HG03354 (cell line): ENCODE data around the gene JMJD7.
A peak's percentile ranks its signal among the peaks of the same experiment; 100 is the strongest.
"Not testable (repeated sequence)": the region's sequence is repeated elsewhere in the genome, so short reads cannot be mapped to it uniquely, and the experiment has no call there.

ENCODE experiments used
- ATAC-seq: cut with Tn5 transposase; IDR thresholded peaks from one replicate; pipeline ENCODE4 v1.9.1; 2021; ENCODE audit warnings: mild to moderate bottlenecking; ENCODE audit not compliant: unreplicated experiment, poor library complexity, severe bottlenecking

The JMJD7 gene

DNA sequence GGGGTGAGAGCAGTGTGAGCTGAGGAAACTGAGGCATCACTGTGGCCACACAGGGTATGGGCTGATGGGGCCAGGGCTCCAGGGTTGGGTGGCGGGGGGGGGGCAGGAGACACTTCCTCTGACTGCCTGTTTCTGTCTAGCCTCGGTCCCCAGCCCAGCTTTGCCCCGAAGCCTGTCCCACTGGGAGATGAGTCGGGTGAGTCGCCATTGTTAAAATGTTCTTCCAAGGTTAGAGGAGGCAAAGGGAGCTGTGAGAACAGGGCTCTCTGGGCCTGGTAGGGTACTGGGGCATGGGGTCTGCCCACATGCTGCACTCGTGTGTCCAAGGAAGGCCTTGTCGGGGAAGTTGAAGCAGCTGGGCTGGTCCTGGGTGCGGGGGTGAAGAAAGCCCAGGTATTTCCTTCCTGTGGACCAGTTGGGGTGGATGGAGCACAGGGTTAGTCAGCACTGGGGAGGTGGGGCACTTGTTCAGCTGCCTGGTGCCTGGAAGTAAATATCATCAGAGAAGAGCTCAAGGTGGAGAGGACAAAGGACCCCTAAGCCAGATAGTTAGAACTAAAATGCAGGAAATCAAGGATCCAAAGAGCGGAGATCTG, 8.3 kb upstream of the JMJD7 start:
- ATAC-seq, result no peak

DNA sequence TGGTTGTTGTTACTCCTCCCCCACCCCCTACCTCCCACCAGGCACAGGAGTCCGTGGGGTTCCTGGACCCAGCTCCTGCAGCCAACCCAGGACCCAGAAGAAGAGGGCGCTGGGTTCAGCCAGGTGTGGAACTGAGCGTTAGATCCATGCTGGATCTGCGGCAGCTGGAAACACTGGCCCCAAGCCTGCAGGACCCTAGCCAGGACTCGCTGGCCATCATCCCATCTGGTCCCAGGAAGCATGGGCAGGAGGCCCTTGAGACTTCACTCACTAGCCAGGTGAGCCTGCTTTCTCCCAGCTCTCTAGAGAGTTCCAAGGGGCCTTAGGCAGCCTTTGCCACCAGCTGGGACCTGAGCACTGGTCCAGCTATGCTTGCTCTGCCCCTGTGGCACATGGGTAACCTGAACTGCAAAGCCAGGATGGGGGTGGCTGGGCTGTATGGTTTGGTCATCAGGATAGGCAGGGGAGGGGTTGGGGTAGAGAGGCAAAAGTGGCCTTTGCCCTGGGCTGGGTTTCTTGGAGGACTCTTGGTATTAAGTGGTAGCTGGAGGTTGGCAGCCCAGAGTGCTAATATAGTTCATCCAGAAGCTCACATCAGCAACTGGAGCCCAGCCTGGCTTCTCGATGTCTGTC, 7.0 kb upstream of the JMJD7 start:
- ATAC-seq, result no peak

DNA sequence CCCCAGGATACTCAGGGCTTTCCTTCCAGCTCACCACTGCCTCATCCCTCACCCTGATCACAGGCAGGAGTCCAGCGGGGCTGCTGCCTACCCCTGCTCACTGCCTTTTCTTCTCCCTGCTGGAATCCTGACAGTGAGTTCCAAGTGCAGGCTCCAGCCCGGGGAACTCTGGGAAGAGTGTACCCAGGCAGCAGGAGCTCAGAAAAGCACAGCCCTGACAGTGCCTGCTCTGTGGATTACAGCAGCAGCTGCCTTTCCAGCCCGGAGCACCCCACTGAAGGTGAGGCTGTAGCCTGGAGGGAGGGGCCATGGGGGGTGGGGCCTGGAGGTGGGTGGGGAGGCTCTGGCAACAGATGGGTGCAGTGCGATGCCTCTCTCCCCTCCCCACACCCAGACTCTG, 6.1 kb upstream of the JMJD7 start:
- ATAC-seq, result no peak

DNA sequence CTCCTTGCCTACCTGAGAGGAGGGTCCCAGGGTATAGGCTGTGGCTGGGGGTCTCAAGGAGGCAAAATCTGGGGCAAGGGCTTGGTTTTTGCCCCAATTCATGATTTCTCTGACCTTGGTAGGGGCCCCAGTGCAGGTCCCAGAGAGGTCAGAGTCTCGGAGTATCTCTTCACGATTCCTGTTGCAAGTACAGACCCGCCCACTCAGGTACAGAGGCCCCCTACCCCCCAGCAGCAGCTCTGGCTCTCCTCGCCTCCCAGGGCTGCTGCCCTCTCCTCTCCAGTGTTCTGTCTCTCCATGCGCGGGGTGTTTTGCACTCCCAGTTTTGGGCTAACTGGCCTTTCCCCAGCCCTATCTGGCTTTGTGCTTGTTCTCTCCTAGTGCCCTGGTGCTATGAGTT, 5.4 kb upstream of the JMJD7 start:
- ATAC-seq, result no peak

DNA sequence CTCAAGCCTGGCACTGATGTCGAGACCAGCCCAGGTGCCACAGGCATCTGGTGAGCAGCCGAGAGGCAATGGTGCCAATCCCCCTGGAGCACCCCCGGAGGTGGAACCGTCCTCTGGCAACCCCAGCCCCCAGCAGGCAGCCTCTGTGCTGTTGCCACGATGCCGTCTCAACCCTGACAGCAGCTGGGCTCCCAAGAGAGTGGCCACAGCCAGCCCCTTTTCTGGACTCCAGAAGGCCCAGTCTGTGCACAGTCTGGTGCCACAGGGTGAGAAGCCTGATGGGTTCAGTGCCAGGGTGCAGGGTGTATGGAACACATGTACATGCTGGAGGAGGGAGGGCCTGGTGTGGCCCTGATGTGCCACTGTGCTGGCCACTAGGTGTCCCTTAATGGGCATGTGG, 4.9 kb upstream of the JMJD7 start:
- ATAC-seq, result no peak

DNA sequence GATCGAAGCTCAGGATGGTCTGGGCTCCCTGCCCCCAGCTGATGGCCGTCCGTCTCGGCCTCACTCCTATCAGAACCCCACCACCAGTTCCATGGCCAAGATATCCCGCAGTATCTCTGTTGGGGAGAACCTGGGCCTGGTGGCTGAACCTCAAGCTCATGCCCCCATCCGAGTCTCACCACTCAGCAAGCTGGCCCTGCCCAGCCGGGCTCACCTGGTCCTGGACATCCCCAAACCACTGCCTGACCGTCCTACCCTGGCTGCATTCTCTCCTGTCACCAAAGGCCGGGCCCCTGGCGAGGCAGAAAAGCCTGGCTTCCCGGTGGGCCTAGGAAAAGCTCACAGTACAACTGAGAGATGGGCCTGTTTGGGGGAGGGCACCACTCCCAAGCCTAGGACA, 4.4 kb upstream of the JMJD7 start:
- no peak for ATAC-seq

DNA sequence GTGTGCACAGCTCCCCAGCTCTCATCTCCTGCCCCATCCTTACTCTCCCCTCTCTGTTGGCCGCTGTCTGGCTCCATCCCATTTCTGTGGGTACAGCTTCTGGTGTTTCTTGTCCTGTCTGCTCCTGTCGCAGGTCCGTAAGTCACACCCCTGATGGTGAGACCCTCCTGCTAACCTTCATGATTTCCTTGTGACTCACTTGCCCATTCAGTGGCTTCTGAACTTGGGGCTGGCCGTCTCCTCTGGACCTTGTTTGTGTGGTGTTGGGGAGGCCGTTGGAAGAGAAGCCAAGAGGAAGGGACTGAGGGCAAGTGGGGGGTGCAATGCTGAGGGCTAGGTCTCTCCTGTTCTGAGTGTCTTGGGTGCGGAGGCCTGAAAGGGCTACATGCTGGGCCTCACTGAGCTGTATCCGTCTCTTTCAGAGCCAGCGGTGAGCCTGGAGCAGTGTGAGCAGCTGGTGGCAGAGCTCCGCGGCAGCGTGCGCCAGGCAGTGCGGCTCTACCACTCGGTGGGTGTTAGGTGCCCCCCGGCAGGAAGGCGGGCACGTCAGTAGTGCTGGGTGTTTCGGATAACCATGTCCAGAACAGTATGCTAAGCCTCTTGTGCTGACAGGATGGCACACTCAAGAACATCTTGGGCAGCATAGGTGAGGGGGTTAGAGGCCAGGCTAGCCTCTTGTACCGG, 3.7 kb upstream of the JMJD7 start:
- ATAC-seq, result no peak

DNA sequence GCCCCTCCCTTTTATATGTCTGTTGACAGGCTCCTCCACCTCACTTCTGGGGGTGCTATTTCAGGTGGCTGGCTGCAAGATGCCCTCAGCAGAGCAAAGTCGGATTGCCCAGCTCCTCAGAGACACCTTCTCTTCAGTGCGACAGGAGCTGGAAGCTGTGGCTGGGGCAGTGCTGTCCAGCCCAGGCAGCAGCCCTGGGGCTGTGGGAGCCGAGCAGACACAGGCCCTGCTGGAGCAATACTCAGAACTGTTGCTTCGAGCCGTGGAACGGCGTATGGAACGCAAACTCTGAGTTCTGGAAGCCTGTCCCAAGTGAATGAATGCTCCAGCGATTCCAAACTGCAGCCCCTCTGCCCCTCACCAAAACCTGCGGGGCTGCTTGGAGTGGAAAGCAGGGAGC, 2.7 kb upstream of the JMJD7 start:
- ATAC-seq, result no peak

DNA sequence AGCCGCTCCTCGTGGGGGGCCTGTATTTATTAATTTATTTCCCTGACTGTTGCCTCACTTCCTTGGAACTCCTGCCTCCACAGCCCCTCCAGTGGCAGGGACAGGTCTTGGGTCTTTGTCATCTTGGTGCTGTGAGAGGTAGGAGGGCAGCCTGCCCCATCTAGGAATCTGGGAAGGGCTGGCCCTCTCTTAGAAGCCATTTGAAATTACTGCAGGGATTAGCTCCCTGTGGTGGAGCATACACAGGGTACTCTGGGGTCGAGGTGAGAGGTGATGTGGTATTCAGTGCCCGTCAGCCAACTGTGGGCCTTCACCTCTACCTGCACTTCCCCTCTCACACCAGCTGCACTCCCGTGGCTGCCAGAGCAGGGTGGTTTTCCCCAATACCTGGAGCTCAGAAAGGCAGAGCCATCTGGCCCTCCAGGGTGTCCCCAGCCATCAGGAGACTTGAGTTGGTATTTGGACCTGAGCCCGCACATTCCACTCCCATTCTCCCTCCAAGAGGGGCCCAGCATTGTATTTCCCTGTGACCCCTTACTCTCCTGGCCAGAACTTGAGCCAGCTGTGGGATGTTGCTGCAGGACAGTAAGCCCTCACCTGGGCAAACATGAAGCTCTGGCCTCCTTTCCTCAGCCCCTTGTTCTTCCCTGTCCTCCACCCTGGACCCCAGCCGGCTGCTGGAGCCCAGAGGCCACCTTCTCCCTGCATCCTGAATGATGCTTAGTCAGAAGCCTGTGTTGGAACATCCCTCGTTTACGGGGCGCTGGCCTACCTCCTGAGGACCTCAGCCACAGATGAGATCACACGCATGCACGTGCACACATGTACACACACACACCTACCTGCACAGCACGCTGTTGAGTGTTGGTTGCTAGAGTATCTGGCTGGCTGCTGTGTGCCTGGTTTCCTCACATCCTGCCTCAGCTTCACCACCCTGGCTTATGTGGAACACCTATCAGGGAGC, 2.0 kb upstream of the JMJD7 start:
- no peak for ATAC-seq

DNA sequence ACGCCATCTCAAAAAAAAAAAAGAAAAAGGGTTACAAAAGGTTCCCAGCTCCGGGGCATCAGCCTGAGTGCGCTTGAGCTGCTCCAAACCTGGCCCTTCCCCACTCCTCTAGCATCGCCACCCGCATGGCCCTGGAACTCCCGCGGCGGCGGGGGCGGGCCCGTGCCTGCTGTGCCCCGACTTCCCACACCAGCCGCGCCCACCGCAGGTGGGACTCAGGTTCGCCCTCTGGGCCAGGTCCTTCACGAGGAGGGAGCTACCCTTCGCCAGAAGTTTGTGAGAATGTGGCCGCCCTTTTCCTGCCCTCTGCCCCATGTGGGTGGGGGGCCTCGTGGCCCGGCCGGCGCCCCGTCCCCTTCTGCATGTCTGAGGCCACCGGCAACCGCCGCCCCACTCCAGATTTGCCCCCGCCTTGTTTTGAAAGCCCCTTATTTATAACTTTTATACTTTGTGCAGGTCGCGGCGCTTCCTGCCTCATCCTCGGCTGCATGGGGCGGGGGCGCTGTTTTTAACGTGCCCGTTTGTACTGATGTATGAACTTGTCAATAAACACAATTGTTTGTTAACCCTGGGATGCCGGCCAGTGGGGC, 507 bp upstream of the JMJD7 start:
- peak; percentile 15 for ATAC-seq

DNA sequence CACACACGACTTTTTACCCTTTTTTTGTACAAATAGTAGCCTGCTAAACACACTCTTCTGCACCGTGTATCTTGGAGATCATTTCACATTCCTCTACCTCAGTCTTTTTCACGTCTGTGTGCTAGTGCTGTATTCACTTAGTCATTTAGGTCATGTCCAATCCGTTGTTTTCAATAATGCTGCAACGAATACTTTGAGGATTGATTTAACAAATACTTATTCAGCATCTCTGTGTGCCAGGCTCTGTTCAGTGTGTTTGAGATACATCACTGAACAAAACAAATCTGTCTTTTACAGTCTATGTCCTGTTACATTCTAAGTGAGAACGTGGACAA, 882 bp downstream of the JMJD7 start:
- ATAC-seq, result no peak

DNA sequence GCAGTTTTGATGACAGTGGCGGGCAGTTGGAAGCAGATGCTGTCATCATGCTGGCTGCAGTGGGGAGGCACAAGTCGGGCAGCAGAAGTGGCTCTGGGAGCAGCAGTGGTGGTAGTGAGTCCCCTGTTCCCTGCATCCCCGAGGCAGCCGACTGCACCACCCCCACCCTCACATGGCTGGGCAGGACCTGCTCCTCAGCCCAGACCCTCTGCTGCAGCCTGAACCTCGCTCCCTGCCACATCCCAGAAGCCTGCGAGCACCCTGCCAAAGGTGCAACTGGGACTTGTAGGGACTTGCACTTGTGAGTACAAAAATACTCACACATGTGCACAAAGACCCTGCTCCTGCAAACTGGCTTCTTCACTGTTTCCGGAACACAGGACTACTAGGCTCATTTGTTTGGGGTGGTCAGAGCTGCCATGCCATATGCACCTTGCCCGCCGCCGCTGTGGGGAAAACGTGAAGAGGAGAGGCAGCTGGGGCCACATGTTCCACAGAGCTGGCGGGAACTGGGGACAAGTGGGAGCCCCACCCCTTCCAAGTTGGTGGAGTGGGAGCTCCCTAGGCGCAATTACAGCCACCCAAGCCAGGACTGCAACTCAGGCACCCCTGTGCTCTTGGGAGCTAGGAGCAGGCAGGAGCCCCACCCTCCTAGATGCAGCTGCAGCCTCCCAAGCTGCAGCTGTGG, 2.2 kb downstream of the JMJD7 start:
- no peak for ATAC-seq

DNA sequence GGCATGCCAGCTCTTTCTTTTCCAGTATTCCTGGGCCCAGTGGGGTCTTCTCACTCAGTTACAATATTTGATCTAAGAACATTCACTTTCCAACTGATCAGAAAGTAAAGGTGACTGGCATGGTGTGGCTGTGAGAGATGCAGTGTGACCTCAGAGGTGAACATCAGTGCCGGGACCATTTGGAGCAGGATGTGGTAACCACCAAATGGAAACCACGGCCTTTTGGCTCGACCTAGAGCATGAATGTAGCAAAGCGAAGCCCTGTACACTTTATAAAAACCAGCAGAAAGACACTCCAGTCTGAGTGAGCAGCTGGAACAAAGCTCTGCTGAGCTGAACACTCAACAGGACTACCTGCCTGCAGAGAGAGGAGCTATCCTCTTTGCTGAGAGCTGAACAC, 3.4 kb downstream of the JMJD7 start:
- ATAC-seq, result not testable (repeated sequence)

DNA sequence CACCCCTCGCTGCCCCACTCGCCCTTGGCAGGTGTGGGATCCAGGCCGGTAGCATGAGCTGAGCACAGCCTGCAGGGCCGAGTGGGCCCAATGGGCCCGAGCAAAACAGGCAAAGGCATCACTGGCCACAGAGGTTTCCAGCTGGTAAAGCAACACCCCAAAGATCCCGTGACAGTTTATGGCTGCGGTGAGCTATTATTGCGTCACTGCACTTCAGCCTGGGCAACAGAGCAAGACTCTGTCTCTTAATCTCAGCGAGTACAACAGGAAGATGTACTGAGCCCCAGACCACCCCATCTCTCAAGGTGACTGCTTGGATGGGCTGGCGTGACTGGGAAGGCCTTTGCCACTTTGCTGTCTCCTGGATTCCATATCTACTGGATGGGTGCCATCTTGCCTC, 4.3 kb downstream of the JMJD7 start:
- ATAC-seq, result no peak

DNA sequence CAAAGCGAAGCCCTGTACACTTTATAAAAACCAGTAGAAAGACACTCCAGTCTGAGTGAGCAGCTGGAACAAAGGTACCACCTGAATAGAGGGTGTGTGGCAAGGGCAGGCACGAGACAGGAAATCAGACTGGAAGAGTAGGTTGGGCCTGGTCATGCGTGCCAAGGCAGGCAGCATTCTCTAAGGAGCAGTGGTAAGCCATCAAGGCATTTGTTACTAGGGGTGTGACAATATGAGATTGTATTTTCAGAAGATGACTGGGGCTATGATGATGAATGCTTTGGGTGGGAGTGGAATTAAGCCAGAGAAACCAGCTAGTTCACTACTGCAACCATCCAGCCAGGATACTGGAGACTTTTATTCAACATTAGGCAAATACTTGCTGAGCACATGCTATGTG, 5.0 kb downstream of the JMJD7 start:
- no peak for ATAC-seq

DNA sequence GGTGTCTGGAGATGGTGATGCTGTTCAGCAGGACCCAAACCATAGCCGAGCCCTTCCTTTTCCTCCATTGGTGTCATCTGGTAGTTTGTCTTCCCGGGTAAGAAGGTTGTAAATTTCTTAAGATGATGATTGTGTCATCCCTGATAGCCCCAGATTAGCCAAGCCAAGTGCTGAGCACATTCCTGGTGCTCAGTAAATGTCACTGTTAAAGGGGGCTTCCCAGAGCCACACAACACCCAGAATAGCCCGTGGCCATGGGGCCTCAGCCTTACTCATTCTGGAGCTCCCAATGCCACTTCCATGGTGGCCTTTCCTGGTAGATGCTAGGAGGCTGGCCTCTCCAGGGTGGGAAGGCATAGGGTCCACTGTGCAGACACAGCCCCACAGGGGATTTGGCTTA, 6.2 kb downstream of the JMJD7 start:
- ATAC-seq, result no peak

DNA sequence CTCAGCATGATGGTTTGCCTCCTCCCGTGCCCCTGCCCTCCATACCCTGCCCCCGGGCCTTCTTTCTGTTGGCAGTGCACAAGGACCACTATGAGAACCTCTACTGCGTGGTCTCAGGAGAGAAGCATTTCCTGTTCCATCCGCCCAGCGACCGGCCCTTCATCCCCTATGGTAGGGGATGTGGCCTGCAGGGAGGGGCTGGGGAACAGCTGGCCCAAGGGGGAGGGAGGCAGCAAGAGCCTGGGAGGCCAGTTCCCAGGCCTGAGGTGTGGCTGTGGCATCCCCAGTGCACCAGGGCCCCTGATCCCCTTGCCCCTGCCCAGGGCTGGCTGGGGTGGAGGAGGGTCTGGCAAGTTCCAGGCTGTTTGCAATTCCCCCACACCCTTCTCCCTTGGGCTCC, 8.2 kb downstream of the JMJD7 start:
- ATAC-seq, result no peak

DNA sequence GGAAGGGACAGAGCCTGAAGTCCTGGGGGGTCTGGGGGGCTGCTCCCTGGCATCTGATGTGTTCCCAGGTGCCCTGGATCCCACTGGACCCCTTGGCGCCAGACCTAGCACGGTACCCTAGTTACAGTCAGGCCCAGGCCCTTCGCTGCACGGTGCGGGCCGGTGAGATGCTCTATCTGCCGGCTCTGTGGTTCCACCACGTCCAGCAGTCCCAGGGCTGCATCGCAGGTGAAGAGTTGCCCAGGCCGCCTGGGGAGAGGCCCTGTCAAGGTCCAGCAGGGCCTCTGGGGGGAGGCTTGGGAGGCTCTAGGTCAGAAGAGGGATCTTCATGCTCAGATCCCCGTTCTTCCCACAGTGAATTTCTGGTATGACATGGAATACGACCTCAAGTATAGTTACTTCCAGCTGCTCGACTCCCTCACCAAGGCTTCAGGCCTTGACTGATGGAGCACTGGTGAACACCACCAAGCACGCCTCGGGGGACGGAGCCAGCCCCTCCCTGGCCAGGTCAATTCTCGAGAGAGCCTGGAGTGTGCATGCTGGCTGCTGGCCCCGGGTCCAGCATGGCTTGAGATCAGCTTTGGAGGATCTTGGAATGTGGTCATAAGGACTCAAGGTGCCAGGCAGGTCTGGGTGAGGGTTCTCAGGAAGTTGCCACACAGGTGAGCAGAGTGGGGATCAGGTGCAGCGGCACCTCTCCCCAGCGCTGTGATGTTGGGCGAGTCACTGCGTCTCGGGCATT, 9.0 kb downstream of the JMJD7 start:
- ATAC-seq, result no peak

DNA sequence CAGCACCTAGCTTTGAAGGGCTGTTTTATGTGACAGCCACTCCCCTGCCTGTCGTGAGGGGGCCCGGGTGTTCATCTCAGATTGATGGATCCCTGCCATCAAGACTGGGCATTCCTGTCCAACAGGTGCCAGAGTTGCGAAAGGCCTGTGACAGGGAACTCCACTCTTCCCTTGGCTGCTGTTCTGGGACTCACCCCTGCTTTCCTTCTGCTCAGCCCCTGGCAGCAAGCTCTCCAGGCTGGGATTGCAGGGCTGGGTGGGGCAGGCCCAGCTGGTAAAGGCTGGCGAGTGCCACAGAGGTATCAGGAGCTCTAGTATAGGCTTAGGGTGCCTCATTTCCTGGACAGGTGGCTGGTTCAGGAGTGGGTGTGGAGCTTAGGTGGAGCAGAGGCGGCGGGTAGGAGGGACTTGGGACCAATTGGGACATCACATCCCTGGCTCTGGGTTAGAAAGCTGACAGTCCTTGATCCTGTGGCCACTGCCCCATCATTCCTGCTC, 10.6 kb downstream of the JMJD7 start, which contains the start of gene PLA2G4B:
Gene PLA2G4B (plus strand): TSS at position 448 of the 498 bp plus-strand sequence. CDS start 67 bp downstream, outside the sequence.
- no peak for ATAC-seq
